GM21390 (cell line): Measurements from ENCODE around the gene ZP1.
A peak's percentile ranks its signal among the peaks of the same experiment; 100 is the strongest.
"Not testable (repeated sequence)": the region's sequence is repeated elsewhere in the genome, so short reads cannot be mapped to it uniquely, and the experiment has no call there.

Experiments
- ATAC-seq: cut with Tn5 transposase; IDR thresholded peaks from one replicate; pipeline ENCODE4 v1.9.1; 2021; ENCODE audit not compliant: unreplicated experiment

ZP1 gene

GRCh38 chr11:60866911-60867870 lies at the start of gene ZP1:
Gene ZP1, plus strand, starts transcription at chr11:60867542. Its CDS starts 20 bp downstream, at chr11:60867562.
- ATAC-seq = no peak

- no peak for ATAC-seq
These were observed 49.3 kb upstream of the ZP1 start for GRCh38 chr11:60818057-60818456.

- ATAC-seq = no peak
These were observed 45.3 kb upstream of the ZP1 start for GRCh38 chr11:60821827-60822599.

- ATAC-seq = not testable (repeated sequence)
These were observed 43.5 kb upstream of the ZP1 start for GRCh38 chr11:60823745-60824306.

- ATAC-seq = no peak
These were observed 42.2 kb upstream of the ZP1 start for GRCh38 chr11:60825118-60825517.

- ATAC-seq = no peak
These were observed 41.6 kb upstream of the ZP1 start for GRCh38 chr11:60825790-60826189.

- ATAC-seq = no peak
These were observed 36.7 kb upstream of the ZP1 start for GRCh38 chr11:60830478-60831142.

GRCh38 chr11:60831143-60831500 lies 36.2 kb upstream of the ZP1 start:
- ATAC-seq = no peak

GRCh38 chr11:60831501-60832079 lies 35.8 kb upstream of the ZP1 start:
- ATAC-seq = no peak

GRCh38 chr11:60834742-60835533 lies 32.4 kb upstream of the ZP1 start:
- no peak for ATAC-seq

- no peak for ATAC-seq
These were observed 31.9 kb upstream of the ZP1 start for GRCh38 chr11:60835534-60835846.

GRCh38 chr11:60836866-60837515 lies 30.4 kb upstream of the ZP1 start:
- no peak for ATAC-seq

- ATAC-seq = no peak
These were observed 29.2 kb upstream of the ZP1 start for GRCh38 chr11:60838132-60838531.

GRCh38 chr11:60840470-60841430 lies 26.6 kb upstream of the ZP1 start:
- no peak for ATAC-seq

GRCh38 chr11:60841797-60842667 lies 25.3 kb upstream of the ZP1 start, which contains the start of gene CCDC86:
Gene CCDC86, plus strand, starts transcription at chr11:60842113. Its CDS starts 12 bp downstream, at chr11:60842125.
- ATAC-seq = peak; percentile 75

GRCh38 chr11:60842668-60843600 lies 24.4 kb upstream of the ZP1 start:
- ATAC-seq = no peak
